Purkinje cell (primary cell): Measurements from ENCODE around the gene SH3BP1. TPM values are rescaled to one million over a fixed set of nuclear protein-coding genes. Genes with fewer than 3 reads are reported as not detected.

ENCODE experiments used
- polyA plus RNA-seq: library from polyadenylated mRNA; unstranded; fragments of >200 nt; fragmentation: Nextera tagmentation; gene quantifications from 2 replicates; pipeline ENCODE4 v1.2.1, GENCODE V29; 2014

SH3BP1 gene
- 0.77 TPM in 1 of 2 replicates, not detected in the other for polyA plus RNA-seq

GRCh38 chr22:37639070-37639760 is at the start of gene SH3BP1:
Gene SH3BP1, plus strand, starts transcription at chr22:37639669. Its CDS starts 119 bp downstream, at chr22:37639788.

DNA sequence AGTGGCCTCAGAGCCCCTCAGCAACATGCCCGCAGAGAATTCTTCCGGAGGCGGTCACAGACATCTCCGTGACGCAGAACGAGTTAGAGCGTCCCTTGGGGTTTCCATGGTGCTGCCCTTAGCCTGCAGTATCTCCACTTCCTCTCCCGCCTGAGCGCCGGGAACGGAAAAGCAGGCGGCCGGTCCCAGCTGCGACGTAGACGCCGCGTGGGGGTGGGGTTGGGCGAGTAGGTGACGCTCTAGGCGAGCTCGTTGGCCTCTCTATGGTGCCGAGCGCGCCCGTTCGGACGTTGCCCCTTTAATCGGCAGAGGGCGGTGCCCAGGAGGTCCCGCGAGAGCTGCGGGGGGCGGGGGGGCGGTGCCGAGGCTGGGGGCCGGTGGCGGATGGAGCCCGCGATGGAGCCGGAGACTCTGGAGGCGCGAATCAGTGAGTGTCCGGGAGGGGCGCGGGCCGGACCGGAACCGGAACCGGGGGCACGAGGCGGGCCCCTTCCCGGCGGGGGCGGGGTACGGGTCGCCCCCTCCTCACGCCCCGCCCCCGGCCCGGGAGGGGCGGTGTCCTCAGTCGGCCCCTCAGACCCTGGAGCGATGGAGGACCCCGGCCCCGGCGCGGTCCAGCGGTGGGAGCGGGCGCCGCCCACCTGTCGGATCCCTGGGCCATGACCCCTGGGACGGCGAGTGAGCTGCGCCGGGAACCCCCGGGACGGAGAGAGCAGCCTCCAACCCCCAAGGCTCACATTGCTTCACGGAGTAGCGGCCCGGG is 30.8 kb upstream of the SH3BP1 start, which contains the start of gene GGA1:
TSS of gene GGA1 (plus strand) at position 358 of the 763 bp plus-strand sequence. CDS start at position 385, 27 bp downstream.

GRCh38 chr22:37658133-37659065 is 18.9 kb downstream of the SH3BP1 start, which contains the start of gene PDXP:
Gene PDXP, plus strand, starts transcription at chr22:37658723. Its CDS starts 60 bp downstream, at chr22:37658783.

DNA sequence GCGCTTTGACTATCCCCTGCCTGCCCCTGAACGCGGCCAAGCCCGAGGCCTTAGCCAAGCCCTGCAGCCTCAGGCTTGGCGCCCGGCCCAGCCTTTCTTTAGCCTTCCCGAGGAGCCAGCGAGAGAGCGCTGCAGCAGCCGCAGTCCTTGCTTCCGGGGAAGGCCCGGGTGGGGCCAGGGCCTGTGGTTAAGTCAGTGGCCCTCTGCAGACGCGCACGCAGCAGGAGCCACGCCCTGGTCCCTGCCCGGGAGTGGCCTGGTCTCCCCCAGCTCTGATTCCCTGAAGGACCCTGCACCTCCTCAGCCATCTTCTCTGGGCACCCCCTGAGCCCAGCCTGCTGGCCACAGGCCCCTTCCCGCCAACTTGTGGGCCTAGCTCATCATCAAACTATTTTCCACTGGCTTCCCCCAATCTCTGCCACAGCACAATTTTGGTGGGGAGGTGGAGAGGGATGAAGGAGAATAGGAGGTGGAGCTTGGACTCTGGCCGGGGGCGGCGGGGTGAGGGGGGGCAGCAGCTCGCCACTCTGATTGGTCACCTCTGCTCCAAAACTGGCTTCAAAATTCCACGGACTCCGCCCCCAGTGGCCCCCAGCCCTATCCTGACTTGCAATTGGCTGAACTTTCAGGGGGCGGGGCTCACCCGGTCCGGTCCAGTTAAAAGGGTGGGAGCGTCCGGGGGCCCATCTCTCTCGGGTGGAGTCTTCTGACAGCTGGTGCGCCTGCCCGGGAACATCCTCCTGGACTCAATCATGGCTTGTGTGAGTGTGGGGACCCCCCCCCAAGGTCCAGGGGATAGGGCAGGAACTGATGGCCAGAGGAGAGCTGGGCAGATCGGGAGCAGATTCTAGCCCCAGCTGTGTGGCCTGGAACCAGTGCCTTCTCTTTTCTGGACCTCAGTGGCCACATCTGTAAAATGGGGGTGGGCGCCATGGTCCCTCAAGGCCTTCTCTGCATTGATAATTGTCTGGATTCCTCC is 35.8 kb downstream of the SH3BP1 start, which contains the start of gene LGALS1:
TSS of gene LGALS1 (plus strand) at position 686 of the 979 bp plus-strand sequence. CDS start at position 753, 67 bp downstream.

DNA sequence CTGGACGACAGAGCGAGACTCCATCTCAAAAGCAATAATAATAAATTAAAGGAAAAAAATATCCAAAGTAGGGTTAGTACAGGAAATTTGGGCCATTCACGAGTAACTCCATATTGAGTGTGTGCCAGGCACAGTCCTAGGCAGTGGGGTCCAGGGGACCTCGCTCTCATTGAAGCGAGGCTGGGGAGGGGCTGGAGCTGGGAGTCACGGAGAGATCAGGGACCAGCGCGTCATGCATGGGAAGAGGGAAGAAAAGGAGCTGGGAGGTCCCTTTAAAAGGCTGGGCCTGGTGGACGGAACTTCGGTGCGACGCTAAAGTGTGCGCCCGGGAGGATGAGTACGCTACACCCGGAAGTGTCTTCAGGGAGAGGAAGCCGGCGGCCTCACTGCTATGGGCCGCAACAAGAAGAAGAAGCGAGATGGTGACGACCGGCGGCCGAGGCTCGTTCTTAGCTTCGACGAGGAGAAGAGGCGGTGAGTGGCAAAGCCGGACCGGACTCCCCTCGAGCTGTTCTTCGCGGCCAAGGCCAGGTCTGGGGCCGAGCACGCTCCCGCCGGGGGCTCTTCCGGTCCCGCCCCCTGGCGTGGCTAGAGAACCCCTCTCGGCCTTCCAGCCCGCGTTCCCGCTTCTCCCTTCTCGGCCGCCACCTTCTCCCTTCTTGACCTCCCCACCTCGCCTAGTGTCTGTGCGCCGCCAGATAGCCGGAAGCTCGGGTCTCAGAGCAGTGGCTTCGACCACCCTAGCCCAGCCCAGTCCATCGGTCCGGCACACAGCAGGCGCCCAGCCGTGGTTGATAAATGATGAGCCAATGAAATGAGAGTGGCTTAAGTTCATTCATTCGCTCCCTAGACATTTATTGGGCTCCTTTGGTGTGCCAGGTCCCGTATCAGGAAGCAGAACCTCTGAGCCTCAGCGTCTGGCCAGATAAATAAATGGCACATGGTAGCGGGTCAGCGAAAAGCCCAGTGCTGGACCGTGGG is 46.8 kb downstream of the SH3BP1 start, which contains the start of gene NOL12:
TSS of gene NOL12 (plus strand) at position 342 of the 981 bp plus-strand sequence. CDS start at position 392, 50 bp downstream.

DNA sequence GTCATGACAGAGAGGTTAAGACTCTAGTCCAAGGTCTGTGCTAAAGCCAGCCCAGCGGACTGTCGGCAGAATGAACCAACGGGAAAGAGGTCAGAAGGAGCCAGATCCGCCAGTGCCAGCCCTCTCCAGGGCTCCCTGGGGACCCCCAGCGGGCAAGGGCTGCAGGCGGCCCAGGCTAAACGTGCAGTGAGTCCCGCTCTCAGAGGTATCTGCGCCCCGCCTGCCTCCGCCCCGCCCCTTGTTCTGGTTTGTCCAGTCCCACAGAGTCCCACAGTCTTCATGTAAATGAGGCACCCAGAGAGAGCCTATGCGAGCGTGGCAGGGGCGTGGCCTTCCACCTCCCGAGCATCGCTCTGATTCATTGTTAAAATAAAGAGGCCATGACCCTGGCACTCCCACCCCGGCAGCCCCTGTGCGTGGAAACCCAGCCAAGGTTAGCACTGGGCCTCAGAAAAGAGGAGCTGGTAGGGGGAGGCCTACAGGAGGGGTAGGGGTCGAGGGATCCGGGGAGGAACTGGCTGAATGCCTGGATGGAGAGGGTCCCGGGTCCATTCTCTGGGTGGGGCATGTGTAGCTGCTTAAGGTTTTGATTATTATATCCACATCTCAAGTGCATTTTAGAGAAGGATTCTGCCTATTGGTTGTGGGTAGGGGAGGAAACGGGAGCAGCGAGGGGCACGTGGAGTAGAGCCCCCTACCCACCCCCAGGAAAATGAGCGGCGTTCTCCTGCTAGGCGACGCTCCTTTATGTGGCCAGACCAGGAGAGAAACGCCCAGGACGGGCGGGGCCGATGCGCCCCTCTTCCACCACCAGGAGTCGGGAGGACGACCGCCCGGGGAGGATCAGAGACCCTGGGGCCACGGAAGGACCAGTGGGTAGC is 57.4 kb downstream of the SH3BP1 start, which contains the start of gene TRIOBP:
TSS of gene TRIOBP (plus strand) at position 392 of the 881 bp plus-strand sequence. CDS start 4,318 bp downstream, outside the sequence.

Other genes starting within 250 kb of the SH3BP1 start
- gene ELFN2, start 212.2 kb upstream of the SH3BP1 start, polyA plus RNA-seq, result 0.14 and 0.19 TPM in 2 replicates
- gene MFNG, start 153.3 kb upstream of the SH3BP1 start, polyA plus RNA-seq, result 0.54 TPM in 1 of 2 replicates, not detected in the other
- gene CARD10, start 120.3 kb upstream of the SH3BP1 start, polyA plus RNA-seq, result not detected in 2 replicates
- gene CDC42EP1, start 79.2 kb upstream of the SH3BP1 start, polyA plus RNA-seq, result 0.28 TPM in 1 of 2 replicates, not detected in the other
- 0.60 TPM in 1 of 2 replicates, not detected in the other for gene LGALS2, start 59.6 kb upstream of the SH3BP1 start, polyA plus RNA-seq
- 2.2 and 2.9 TPM in 2 replicates for gene GGA1, start 30.8 kb upstream of the SH3BP1 start, polyA plus RNA-seq
- 35.5 and 50.4 TPM in 2 replicates for gene PDXP, start 19.1 kb downstream of the SH3BP1 start, polyA plus RNA-seq
- gene LGALS1, start 36.0 kb downstream of the SH3BP1 start, polyA plus RNA-seq, result 228 and 441 TPM in 2 replicates
- gene NOL12, start 46.7 kb downstream of the SH3BP1 start, polyA plus RNA-seq, result 2.8 and 8.2 TPM in 2 replicates
- 0.07 and 0.23 TPM in 2 replicates for gene TRIOBP, start 57.4 kb downstream of the SH3BP1 start, polyA plus RNA-seq
- gene GCAT, start 168.3 kb downstream of the SH3BP1 start, polyA plus RNA-seq, result 8.8 and 26.1 TPM in 2 replicates
- gene GALR3, start 183.7 kb downstream of the SH3BP1 start, polyA plus RNA-seq, result not detected in 2 replicates
- 3.4 and 6.3 TPM in 2 replicates for gene ANKRD54, start 204.7 kb downstream of the SH3BP1 start, polyA plus RNA-seq
- gene EIF3L, start 209.8 kb downstream of the SH3BP1 start, polyA plus RNA-seq, result 172 and 222 TPM in 2 replicates